Activated CD4-positive, alpha-beta T cell treated with anti-CD3 and anti-CD28 coated beads, Interleukin-2, Interleukin-4, amounts not matched to agents 100 ng/mL and 50 ng/mL, durations not matched to agents 16 hours and 8 hours (primary cell): ENCODE results near the gene PLEKHM3.
"Not testable (repeated sequence)": the region's sequence is repeated elsewhere in the genome, so short reads cannot be mapped to it uniquely, and the experiment has no call there.

Experiments
- DNase-seq: peaks from one replicate; pipeline ENCODE4 v3.0.0-alpha.2; 2020; ENCODE audit warnings: low spot score

Gene PLEKHM3

DNA sequence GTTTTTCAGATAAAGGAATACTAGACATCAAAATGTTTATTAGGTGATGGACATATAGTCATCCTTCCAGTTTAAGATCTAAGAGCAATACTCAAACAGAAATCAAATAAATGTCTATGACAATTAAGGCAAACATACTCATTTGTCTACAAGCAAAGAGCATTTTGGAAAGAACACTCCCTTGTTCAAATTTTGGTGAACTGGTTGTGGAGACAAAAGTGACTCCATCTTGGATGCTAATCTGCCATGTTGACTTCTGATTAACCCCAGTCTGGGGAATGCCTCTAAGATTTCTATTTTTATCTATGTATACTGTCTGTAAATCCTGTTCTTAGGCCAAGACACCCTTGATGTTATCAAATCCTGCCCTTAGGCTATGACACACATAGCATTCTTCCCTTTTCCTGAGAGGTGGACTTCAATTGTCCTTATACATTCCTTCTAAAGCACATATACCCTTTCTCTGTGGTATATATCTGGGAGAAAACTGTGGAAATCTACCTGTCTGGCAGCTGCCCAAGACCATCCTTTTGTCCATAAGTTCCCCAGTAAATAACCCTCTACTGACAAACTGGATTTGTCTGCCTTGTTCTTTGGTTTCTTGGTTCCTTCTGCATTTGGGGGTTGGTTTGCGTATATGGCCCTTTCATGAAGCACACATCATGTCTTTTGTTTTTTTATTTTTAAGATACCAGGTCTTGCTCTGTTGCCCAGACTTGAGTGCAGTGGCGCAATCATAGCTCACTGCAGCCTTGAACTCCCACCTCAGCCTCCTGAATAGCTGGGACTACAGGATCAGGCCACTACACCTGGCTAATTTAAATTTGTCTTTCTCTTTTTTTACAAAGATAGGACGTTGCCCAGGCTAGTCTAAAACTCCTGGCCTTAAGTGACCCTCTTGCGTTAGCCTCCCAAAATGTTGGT, 12.5 kb upstream of the PLEKHM3 start:
- DNase-seq = no peak

DNA sequence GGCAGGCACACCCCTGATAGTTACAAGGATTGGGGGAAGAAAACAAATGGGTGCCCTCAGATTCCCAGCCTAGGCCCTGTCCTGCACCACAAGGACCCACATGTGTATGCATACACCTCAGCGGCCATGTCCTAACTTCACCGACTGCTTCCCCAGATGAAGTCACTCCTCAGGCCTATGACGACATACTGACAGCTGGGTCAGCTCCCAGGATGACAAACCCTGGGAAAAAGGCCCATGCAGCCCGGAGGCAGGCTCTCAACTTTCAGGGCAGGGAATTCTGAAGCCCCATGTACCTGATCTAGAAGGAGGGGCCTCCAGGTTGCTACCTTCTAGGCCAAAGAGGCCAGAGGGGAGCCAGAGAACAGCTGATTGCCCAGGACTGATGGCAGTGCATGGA, 11.0 kb upstream of the PLEKHM3 start:
- no peak for DNase-seq

DNA sequence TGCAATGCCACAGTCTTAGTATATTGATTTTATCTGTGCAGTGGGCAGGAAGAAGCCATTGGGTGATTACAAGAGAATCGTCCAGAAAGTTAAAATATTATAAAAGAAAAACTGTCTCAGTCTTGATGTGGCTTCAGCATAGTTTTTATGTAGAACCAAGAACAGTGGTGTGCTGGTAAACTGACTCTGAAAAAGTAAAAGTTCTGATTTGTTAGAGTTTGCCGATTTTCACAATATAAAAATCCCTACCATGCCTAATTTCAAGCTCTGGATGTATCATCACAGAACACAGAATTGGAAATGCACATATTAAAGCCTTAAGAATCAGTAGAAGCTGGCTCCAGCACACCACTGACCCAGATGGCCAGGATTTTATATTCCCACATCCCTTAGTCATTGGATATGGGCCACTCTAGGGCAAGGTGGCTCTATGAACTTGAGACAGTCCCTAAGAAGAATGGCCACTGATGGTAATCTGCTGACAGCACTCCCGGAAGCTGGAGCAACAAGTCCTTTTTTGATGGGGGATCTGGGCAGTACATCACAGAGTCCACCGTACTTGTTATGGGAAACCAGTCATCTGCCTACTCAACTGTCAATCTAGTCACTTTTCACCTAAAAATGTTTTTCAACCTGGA, 9.3 kb upstream of the PLEKHM3 start:
- DNase-seq = no peak

DNA sequence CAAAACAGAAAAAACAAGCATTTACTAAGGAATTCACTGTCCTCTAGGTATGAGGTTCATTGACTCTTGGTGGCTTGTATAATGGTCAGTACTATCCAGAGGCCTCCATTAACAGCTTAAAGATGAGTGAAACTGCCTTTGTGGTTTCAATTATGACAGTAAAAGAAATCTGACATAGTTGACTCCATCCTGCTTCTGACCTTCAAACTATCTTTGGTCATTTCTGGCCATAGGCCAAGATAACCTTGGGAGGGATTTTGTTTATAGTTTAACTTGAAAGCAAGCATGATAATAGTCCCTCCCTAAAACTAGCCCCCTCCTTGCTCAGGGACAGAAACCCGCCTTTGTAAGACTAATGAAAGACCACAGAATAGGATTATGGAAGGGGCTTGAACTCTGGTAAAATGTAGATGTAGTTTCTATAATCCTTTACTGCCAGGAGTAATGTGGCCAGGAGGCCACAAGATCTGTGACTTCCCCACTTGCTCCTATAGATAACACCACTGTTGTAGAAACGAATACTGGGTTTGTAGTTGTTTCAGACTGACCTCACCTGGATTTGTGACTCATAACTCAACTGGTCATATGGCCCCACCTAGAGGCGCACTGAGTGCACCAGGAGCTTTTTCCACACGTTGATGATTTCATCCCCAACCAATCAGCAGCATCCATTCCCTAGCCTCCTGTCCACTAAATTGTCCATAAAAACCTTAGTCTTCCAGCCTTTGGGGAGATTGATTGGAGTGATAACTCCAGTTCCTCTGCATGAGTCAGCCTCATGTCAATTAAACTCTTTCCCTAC, 8.6 kb upstream of the PLEKHM3 start:
- DNase-seq = peak; percentile 44

DNA sequence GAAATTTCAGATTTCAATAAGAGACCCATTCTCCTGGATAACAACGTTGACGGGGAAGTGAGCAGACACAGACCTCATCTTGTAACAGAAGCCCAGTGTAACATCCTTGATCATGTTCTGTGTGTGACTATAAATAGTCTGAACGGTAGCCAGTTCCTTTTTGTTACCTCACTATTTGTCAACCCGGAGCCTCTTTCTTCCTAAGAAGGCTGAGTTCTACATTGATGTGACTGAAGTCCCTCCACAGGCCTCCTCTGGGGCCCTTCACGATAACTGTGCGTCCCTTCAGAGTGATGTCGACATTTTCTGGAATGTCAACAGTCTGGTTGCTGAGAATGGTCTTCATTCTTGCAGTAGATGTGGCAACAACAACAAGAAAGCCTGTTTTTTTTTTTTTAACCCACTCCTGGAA, 6.3 kb upstream of the PLEKHM3 start:
- no peak for DNase-seq

DNA sequence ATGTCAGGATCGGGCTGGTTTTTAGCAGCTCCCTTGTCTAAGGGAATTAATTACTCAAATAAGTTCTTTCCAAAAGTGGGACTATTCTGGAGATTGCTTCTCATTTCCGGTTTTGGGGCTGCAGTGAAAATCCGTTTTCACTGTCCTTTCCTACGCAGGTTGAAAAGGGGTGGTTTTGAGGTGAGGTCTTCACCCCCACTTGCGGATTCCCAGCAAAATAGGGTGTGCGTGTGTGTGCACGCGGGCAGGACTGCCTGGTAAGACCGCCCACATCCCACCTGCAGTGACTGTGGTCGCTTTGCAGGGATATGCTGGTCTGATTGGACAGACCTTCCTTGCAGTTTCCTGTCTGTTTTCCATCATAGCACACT, 472 bp upstream of the PLEKHM3 start:
- peak; percentile 49 for DNase-seq

DNA sequence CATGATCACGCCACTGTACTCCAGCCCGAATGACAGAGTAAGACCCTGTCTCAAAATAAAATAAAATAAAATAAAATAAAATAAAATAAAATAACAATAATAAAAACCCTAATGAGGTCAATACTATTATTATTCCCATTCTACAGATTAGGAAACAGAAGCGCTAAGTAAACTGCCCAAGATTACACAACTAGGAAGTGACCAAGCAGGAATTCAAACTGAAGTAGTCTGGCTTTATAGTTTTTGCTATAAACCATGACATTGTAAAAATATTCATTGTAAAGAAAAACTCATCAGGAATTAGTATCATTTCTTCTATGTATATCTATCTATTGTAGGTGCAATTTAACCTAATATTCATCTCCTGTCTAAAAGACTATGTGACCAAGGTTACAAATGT, 1.2 kb downstream of the PLEKHM3 start:
- DNase-seq = no peak

DNA sequence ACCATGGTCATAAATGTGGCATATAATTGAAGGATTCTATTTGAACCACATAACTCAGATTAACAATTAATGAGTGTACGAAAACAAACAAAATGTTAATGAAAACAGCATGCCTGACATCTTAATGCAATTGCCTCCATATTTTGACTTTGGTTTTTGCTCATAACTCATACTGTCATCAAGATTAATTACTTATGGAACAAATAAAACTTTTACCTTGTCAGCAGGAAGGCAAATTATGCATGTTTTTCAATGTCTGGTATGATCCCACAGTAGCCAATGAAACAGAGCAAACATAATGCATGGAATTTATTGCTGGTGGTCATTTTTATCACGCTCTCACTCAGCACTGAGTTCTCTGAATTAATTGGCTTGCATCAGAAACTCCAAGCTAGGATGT, 5.1 kb downstream of the PLEKHM3 start:
- DNase-seq = no peak

DNA sequence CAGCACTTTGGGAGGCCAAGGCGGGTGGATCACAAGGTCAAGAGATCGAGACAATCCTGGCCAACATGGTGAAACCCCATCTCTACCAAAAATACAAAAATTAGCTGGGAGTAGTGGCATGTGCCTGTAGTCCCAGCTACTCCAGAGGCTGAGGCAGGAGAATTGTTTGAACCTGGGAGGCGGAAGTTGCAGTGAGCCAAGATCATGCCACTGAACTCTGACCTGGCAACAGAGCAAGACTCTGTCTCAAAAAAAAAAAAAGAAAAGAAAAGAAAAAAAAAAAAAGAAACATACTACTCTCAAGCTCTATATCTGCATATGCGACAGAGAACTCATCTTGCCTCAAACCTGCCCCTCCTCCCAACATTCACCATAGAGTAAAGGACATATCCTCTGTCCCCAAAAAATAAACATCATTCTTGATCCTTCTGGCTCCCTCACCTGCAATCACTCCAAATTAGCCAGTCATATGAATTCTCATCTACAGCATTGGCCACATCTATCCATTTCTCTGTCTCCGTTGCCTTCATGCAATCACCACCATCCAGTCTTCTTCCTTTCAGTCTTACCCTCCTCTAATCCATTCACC, 7.1 kb downstream of the PLEKHM3 start:
- DNase-seq = not testable (repeated sequence)

DNA sequence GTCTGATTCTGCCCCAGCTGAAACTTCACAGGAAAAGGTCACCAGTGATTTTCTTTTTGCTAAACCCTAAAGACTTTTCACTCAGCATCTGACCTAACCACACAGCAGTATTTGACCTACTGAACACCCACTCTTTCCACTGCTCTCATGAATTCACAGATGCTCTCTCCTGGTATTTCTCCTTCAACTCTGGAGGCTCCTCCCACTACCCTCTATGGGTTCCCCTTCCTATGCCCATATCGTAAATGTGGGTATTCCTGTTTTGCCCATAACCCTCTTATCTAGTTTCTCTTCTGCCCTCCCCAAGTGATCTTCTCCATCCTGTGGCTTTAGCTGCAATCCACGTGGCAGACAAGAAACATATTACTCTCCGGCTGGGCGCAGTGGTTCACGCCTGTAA, 7.6 kb downstream of the PLEKHM3 start:
- no peak for DNase-seq

DNA sequence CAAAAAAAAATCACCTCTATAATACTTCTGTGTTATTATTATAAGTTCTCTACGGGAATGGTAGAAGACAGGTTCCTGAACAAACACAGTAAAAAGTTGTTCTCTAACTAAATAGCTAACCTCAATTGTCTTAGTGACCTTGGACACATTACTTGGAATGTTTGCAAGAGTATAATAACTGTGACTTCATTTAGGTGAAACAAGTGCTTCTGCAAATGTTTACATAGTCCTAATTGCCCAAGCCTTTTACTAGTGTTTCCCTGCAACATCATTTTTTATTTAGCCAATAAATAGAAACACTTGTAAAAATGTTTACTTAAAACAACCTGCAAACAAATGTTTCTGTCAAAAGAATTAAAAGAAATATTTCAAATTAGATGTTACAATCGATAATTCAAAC, 9.9 kb downstream of the PLEKHM3 start:
- DNase-seq = no peak

DNA sequence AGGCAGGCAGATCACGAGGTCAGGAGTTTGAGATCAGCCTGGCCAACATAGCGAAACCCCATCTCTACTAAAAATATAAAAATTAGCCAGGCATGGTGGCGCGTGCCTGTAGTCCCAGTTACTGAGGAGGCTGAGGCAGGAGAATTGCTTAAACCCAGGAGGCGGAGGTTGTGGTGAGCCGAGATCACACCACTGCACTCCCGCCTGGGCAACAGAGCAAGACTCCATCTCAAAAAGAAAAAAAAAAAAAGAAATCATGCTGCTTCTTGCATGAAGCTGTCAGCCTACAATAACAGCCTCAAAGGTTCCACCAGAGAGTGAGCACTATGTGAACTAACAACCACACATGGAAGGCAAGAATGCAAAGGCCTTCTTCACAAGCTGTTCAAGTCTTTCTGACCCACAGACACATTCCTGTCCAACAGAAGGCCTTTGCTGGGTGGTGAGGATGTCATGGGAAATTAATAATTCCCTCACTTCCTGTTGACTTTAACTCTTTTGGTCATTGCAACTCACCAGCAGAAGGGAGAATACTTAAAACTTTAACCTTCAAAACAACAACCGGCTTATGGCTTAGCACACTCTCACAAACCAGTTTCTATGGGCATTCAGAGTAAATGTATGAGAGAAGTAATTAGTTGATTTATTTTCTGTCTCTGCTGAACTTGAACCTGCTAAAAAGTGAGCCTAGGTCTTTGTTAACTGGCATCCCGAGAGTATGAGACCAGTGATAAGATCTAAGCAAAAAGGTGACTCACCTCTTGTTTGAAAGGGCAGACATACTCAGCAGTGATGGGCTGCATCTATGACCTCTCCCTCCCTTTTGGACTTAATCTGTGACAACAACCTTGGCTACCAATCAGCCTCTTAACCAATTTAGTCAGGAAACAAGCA, 11.8 kb downstream of the PLEKHM3 start:
- DNase-seq = peak; percentile 40

DNA sequence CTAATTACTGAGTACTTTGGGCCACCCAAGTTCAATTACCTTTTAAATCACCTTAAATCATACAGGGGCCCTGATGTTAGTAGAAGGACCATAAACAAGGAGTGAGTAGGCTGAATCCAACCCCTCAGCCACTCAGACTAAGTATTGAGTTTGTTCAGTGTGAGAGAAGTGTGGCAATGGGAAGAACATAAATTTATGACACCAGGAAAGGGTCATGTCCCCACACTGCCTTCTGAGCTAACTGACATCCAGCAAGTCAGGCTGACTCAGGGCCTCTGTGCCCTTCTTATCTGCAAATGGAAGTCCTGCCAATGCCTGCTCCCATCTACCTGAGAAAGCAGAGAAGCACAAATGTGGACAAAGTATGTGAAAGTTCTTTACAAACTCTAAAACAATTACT, 12.9 kb downstream of the PLEKHM3 start:
- DNase-seq = no peak

DNA sequence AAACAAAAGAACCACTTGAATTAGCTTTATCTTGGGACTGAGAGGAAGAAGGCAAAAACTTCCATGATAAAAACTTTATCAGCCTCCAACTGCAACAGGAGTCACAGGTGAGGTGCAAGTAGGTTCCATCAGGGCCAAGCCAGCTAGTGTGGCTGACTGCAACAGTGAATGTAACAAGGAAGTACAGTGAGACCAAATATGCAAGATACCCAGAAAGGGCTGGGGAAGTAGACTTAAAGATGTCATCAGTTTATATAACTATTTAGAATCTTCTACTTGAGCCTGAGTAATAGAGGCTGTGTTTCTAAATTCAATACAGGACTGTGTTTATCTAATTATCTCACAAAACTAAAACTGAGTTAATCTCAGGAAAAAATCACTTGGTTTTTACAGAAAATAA, 14.8 kb downstream of the PLEKHM3 start:
- DNase-seq = no peak

DNA sequence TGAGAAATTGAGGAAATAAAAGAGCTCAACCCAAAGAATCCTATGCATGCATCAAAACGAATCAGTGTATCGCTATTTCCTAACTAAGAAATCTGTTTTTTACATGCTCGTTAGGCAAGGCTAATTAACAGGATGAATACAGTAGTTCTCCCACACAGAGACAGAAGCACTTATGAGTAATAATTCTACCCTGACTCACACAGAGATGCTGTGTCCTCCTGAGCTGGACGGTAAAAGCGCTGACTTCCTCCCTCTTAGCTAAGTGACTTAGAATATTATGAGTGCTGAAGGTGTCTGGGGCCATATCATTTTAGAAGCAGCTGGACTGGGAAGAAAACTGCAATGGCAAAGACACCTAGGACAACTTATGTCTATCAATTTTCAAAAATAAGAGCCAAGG, 18.5 kb downstream of the PLEKHM3 start:
- DNase-seq = peak; percentile 19

DNA sequence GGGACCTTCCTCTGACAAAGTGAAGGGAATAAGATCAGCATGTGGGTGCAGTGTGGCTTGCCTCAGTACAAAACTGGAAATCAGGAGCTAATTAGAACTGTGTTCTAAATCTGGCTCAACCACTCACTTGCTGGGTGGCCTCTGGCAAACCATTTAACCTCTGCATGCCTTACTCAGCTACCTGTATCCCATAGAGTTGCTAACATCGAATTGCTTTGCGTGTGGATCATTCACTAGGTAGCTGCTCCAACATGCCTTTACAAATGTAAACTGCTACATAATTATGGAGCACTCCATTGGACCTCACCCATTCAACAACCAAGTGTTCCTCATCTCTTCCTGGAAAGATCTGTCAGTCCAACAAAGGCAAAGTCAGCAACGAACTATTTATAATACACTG, 19.0 kb downstream of the PLEKHM3 start:
- no peak for DNase-seq

DNA sequence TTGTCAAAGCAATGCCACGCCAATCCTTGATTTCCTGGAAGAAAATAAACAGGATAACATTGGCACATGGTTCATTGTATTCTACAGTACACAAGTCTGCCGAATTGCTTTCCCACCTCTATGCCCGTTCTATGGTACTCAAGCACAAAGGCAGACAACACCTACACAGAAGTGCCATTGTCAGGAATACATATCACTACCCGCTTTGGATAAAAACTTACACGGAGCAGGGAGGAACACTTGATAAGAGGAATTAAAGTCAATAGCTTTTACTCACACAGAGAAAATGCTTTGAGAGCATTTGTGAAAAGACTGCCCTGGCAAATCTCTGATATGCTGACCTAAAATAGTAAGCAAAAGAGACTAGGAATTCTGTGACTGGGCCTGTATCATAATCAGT, 23.4 kb downstream of the PLEKHM3 start:
- no peak for DNase-seq

DNA sequence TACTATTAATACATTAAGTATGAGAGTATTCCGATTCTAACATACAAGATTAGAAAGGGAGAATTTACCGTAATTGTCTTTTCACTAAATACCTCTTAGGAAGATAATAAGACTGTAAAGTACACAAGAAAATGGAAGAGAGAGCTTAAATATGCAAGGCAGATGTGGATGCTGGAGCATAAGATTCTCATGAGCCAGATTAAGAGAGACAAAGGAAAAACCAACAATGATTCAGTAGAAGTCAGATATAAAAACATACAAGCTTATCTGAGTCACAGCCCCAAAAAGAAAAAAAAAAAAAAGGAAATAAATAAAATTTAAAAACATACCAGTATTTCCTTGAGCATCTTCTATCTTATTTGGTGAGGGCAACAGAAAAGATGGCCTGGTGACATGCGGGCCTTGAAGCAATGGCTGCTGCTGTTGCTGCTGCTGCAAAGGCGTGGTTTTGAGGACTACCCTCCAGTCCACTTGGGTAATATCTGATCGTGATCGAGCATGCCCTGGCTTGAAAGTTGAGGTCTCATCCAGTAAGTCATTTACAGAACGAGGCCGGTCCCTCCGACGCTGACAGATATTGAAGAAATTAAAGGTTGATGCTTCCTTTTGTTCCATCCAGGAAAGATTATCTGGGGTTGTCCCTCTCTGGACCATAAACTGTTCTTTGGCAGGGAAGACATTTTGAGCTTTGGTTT, 24.5 kb downstream of the PLEKHM3 start:
- DNase-seq = no peak

DNA sequence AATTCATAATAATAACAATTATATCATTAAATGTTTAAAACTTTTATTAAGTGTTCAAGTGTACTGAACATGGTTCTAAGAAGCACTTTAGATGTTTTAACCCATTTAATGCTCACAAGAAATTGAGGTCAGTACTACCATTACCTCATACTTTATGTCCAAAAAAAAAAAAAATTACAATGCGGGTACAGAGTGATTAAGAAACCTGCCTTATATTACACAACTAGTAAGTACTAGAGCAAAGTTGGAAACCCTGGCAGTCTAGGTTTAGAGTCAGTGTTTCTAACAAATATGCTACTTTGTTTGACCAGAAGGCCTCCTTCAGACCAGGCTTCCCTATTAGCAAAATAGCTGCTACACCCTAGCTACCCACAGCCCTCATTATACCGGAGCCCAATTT, 28.5 kb downstream of the PLEKHM3 start:
- no peak for DNase-seq

DNA sequence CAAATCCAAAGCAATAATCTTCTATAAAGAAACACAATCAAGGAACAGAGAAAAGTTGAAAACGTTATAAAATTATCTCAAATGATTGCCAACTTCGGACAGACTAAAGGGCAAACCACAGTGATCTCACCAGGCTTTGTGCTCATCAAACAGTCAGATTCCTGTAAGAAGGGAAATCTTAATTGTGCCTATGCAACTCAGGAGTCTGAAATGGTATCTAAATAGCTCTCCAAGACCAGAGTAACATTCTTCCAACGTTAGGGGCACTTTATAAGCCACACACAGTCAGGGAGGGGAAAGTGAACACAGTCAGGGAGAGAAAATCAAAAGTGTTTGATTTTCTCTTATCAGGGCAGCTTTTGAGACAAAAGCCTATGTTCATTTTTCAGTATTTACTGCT, 29.4 kb downstream of the PLEKHM3 start:
- no peak for DNase-seq
